Uterus (tissue), 4 donors: ENCODE results near the gene POU4F1. TPM values are rescaled to one million over a fixed set of nuclear protein-coding genes. Genes with fewer than 3 reads are reported as not detected.

ENCODE experiments used
- DNase-seq, 2 donors: peaks; one replicate each; pipeline ENCODE4 v3.0.0-alpha.2; 2019 to 2020
- H3K27ac ChIP-seq, 2 donors: fragments of 200-600 bp; sonication (generic); 1 replicate in 1 of 2; 2 replicates in 1 of 2; pipeline ENCODE4 v1.5.1; 2016 to 2018
- H3K27me3 ChIP-seq, 2 donors: fragments of 200-600 bp; sonication (generic); one replicate each; pipeline ENCODE4 v1.5.1; 2018 to 2019; ENCODE audit warnings: control low read depth in 1 of 2
- H3K36me3 ChIP-seq, 2 donors: fragments of 200-600 bp; sonication (generic); one replicate each; pipeline ENCODE4 v1.5.1; 2019; ENCODE audit warnings: control low read depth in 1 of 2
- H3K4me1 ChIP-seq, 2 donors: fragments of 200-600 bp; sonication (generic); one replicate each; pipeline ENCODE4 v1.5.1; 2018 to 2019; ENCODE audit warnings: control low read depth in 1 of 2
- H3K4me3 ChIP-seq, 2 donors: fragments of 200-600 bp; sonication (generic); 1 replicate in 1 of 2; 2 replicates in 1 of 2; pipeline ENCODE4 v1.5.1; 2018 to 2019; ENCODE audit warnings: mild to moderate bottlenecking in 1 of 2
- H3K9me3 ChIP-seq, 2 donors: fragments of 200-600 bp; sonication (generic); one replicate each; pipeline ENCODE4 v1.5.1; 2019; ENCODE audit warnings: control low read depth in 1 of 2
- CTCF ChIP-seq, 4 experiments: fragments of 200-600 bp in 2 of 4; fragments of 450-650 bp in 2 of 4; sonication (generic) in 2 of 4; IDR thresholded peaks; one replicate each; pipeline ENCODE4 v1.5.1; 2016 to 2019; ENCODE audit warnings: antibody characterized with exemption in 4 of 4, mild to moderate bottlenecking in 2 of 4, moderate library complexity in 1 of 4
- POLR2A ChIP-seq, 2 donors: fragments of 450-650 bp; IDR thresholded peaks; one replicate each; pipeline ENCODE4 v1.6.1; 2016; ENCODE audit warnings: antibody characterized with exemption in 2 of 2, mild to moderate bottlenecking in 1 of 2, moderate library complexity in 1 of 2
- intact Hi-C: fragments of 100-400 bp; cut with DNase I; formaldehyde crosslinking; loops from one replicate; pipeline ENCODE4 v1.15.1; 2023; ENCODE audit warnings: low total_unique reads
- total RNA-seq, 4 donors: library from RNA; depleted of rRNA in 3 of 4; stranded (reverse); fragments of >200 nt in 3 of 4; gene quantifications; one replicate each; pipeline versions ENCODE4 v1.1.0 to v1.2.4, GENCODE V29; 2014 to 2023
- donor health status: DM: yes; HTN: yes; CAD: no.

POU4F1 gene
- total RNA-seq, 4 donors from 2014 or later: not detected

- intact Hi-C loops: no loop called here
- TF ChIP-seq CTCF (IDR thresholded peaks at IDR 0.05) (no peak), POLR2A (IDR thresholded peaks at IDR 0.05) (no peak)
- no peak for DNase-seq
- Histone ChIP-seq H3K27ac (no peak overlapping the region), H3K27me3 (no peaks in the 10 kb centered on the region), H3K9me3 (no peaks in the 10 kb centered on the region), H3K4me1 (no peaks in the 10 kb centered on the region), H3K4me3 (no peak overlapping the region), H3K36me3 (no peaks in the 10 kb centered on the region)
These were observed 30.9 kb downstream of the POU4F1 start for GRCh38 chr13:78572459-78572858.

- Histone ChIP-seq H3K27me3 (no peaks in the 10 kb centered on the region), H3K4me1 (no peaks in the 10 kb centered on the region), H3K27ac (no peak overlapping the region), H3K36me3 (no peaks in the 10 kb centered on the region), H3K4me3 (no peak overlapping the region), H3K9me3 (no peaks in the 10 kb centered on the region)
- no peak for DNase-seq
- intact Hi-C loops: no loop called here
- TF ChIP-seq POLR2A (IDR thresholded peaks at IDR 0.05) (no peak), CTCF (IDR thresholded peaks at IDR 0.05) (no peak)
These were observed 34.3 kb downstream of the POU4F1 start for GRCh38 chr13:78569029-78569428.

- Histone ChIP-seq H3K27ac (no peak overlapping the region), H3K4me3 (no peak overlapping the region), H3K9me3 (no peaks in the 10 kb centered on the region), H3K36me3 (no peaks in the 10 kb centered on the region), H3K27me3 (no peaks in the 10 kb centered on the region), H3K4me1 (no peaks in the 10 kb centered on the region)
- no peak for DNase-seq
- intact Hi-C loops: no loop called here
- no peak for TF ChIP-seq POLR2A (IDR thresholded peaks at IDR 0.05)
- no peak for TF ChIP-seq CTCF (IDR thresholded peaks at IDR 0.05)
These were observed 36.7 kb downstream of the POU4F1 start for GRCh38 chr13:78566631-78567030.

GRCh38 chr13:78562237-78562889 lies 41.0 kb downstream of the POU4F1 start:
- Histone ChIP-seq H3K27me3 (no peaks in the 10 kb centered on the region), H3K9me3 (no peaks in the 10 kb centered on the region), H3K4me1 (no peaks in the 10 kb centered on the region), H3K4me3 (no peak overlapping the region), H3K36me3 (no peaks in the 10 kb centered on the region), H3K27ac (no peak overlapping the region)
- intact Hi-C loops: no loop called here
- DNase-seq: no peak
- TF ChIP-seq POLR2A (IDR thresholded peaks at IDR 0.05) (no peak), CTCF (IDR thresholded peaks at IDR 0.05) (no peak)

Other genes starting within 250 kb of the POU4F1 start
- 10 to 100 TPM in 2 of 4 donors, 1 to 10 TPM in 2; 4.7 to 32.6 (median 10.0) TPM for gene OBI1, start 55.6 kb upstream of the POU4F1 start, total RNA-seq